Parathyroid adenoma (tissue), 2 donors: Measurements from ENCODE around the gene TSPAN32.

ENCODE experiments used
- H2AFZ ChIP-seq: fragments of 300-600 bp; sonication (generic); one replicate; pipeline ENCODE4 v1.7.0; 2017; ENCODE audit warnings: antibody characterized with exemption, mild to moderate bottlenecking
- H3K27ac ChIP-seq: fragments of 300-600 bp; sonication (generic); one replicate; pipeline ENCODE4 v1.7.0; 2017
- H3K27me3 ChIP-seq: fragments of 300-600 bp; sonication (generic); one replicate; pipeline ENCODE4 v1.7.0; 2017; ENCODE audit warnings: low read length; ENCODE audit not compliant: control insufficient read depth, insufficient read depth
- H3K36me3 ChIP-seq: fragments of 300-600 bp; sonication (generic); one replicate; pipeline ENCODE4 v1.7.0; 2017; ENCODE audit warnings: low read length; ENCODE audit not compliant: control insufficient read depth, insufficient read depth
- H3K4me1 ChIP-seq: fragments of 300-600 bp; sonication (generic); one replicate; pipeline ENCODE4 v1.7.0; 2017; ENCODE audit warnings: control low read depth
- H3K4me2 ChIP-seq: fragments of 300-600 bp; sonication (generic); one replicate; pipeline ENCODE4 v1.7.0; 2017; ENCODE audit warnings: low read length
- H3K4me3 ChIP-seq: fragments of 300-600 bp; sonication (generic); one replicate; pipeline ENCODE4 v1.7.0; 2017; ENCODE audit warnings: low read depth, low read length
- H3K79me2 ChIP-seq: fragments of 300-600 bp; sonication (generic); one replicate; pipeline ENCODE4 v1.7.0; 2017; ENCODE audit warnings: control low read depth
- H3K9ac ChIP-seq: fragments of 300-600 bp; sonication (generic); one replicate; pipeline ENCODE4 v1.7.0; 2017; ENCODE audit warnings: mild to moderate bottlenecking
- H3K9me3 ChIP-seq: fragments of 300-600 bp; sonication (generic); one replicate; pipeline ENCODE4 v1.7.0; 2017; ENCODE audit warnings: low read length; ENCODE audit not compliant: control insufficient read depth
- CTCF ChIP-seq: fragments of 300-600 bp; sonication (generic); IDR thresholded peaks from one replicate; pipeline ENCODE4 v1.7.0; 2017; ENCODE audit warnings: antibody characterized with exemption, mild to moderate bottlenecking
- donor health status: primary hyperparathyroidism.

Gene TSPAN32

GRCh38 chr11:2264366-2265053 lies 37.3 kb upstream of the TSPAN32 start:
- no peaks in the 10 kb centered on the region for H3K27me3 ChIP-seq

GRCh38 chr11:2265396-2265795 lies 36.4 kb upstream of the TSPAN32 start:
- no peak overlapping the region for H3K4me3 ChIP-seq
- H3K79me2 ChIP-seq, result no peaks in the 10 kb centered on the region
- H2AFZ ChIP-seq, result no peak overlapping the region
- no peaks in the 10 kb centered on the region for H3K36me3 ChIP-seq
- H3K27me3 ChIP-seq, result no peaks in the 10 kb centered on the region
- H3K9ac ChIP-seq, result no peak overlapping the region
- H3K4me2 ChIP-seq, result no peak overlapping the region
- no peak for TF ChIP-seq CTCF
- no peak overlapping the region for H3K27ac ChIP-seq
- H3K4me1 ChIP-seq, result no peaks in the 10 kb centered on the region
- H3K9me3 ChIP-seq, result no peaks in the 10 kb centered on the region

More at GRCh38 chr11:2264366-2265053, 37.3 kb upstream of the TSPAN32 start:
- Histone ChIP-seq H3K4me2 (no peak overlapping the region), H3K9me3 (no peaks in the 10 kb centered on the region), H3K9ac (no peak overlapping the region), H3K4me3 (no peak overlapping the region), H3K4me1 (no peaks in the 10 kb centered on the region), H3K36me3 (no peaks in the 10 kb centered on the region), H2AFZ (no peak overlapping the region), H3K79me2 (no peaks in the 10 kb centered on the region), H3K27ac (no peak overlapping the region)
- no peak for TF ChIP-seq CTCF

DNA sequence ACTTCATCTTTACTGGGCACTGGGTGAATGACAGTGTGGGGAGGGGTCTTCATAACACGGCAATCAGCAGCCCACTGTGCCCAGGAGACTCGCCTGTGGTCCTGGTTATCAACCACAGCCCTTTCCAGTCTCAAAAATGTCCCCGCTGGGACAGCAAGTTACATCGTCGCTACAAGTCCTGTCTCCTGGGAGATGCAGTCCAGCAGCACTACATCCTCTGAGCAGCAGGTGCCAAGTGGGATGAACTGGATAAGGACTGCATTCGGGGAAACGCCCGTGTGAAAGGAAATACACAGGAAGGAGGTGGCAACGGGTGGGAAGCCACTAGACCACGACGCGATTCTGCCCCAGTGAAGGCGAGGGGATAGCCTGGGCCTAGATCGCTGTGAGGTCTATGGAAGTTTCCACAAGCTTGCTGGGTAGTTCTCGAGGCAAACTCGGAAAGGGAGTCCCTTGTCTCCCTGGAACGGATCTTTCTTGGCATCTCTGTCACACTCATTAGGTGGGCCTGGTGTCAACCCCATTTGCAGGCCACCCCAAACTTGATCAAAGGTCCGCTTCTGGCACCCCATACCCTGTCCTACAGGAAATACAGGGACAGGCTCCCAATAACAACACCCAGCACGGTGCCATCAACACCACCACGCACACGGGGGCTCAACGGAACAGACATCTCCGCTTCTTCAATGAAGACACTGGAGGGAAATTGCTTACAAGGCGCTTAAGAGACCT lies 35.8 kb upstream of the TSPAN32 start:
- Histone ChIP-seq H3K27me3 (no peaks in the 10 kb centered on the region), H2AFZ (no peak overlapping the region), H3K9ac (no peak overlapping the region), H3K4me3 (no peak overlapping the region), H3K4me1 (no peaks in the 10 kb centered on the region), H3K36me3 (no peaks in the 10 kb centered on the region), H3K4me2 (no peak overlapping the region), H3K79me2 (no peaks in the 10 kb centered on the region), H3K27ac (no peak overlapping the region), H3K9me3 (no peaks in the 10 kb centered on the region)
- no peak for TF ChIP-seq CTCF

GRCh38 chr11:2266586-2267305 lies 35.1 kb upstream of the TSPAN32 start:
- Histone ChIP-seq H3K4me1 (no peaks in the 10 kb centered on the region), H3K4me2 (no peak overlapping the region), H3K27me3 (no peaks in the 10 kb centered on the region), H3K79me2 (no peaks in the 10 kb centered on the region), H3K27ac (no peak overlapping the region), H3K9me3 (no peaks in the 10 kb centered on the region), H3K4me3 (no peak overlapping the region), H2AFZ (no peak overlapping the region), H3K9ac (no peak overlapping the region), H3K36me3 (no peaks in the 10 kb centered on the region)
- TF ChIP-seq CTCF, result no peak
